ENCODE measurements around the gene WDR76.

The WDR76 gene

DNA sequence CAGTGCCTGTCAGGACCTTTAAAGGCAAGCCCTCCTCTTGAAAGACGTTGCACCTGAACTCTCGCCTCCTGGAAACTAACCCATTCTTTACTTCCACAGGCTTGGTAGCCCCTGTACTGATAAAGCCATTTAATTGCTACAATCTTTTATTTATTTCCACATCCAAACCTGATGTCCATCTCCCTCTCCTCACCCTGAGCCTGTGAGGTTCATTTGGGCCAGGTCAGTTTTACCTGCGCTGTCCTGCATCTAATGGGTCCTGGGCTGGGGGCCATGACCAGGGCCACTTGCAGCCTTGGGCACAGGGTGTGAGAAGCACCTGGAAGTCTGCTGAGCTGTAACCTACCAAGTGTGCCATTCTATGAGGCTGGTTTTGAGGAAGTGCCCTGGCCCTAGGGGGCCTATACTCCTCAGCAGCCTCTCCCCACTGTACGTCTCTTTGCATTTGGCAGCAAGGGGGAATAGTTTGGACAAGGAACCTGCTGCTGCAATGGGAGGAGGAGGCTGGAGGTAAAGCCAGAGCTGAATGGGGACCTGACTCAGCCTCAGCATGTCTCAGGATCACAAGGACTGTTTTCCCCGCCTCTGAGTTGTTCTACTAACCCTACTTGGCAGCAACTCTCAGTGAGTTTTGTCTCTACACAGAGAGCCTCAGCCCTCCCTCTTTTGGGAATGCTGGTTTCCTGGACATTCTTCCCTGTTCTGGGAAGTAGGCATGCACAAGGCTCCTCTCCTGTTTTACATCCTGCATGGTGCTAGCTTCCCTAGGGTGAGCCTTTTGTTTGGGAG is 53.8 kb downstream of the WDR76 start:
- no peak overlapping the region for H3K14ac ChIP-seq (ENCODE audit: low read length in 2 of 2)
- H2BK120ac ChIP-seq (ENCODE audit: low read depth, low read length), result no peak overlapping the region
- H2AK5ac ChIP-seq (ENCODE audit: low read length, severe bottlenecking), result no peak overlapping the region
- no peak overlapping the region for H3K4me3 ChIP-seq (ENCODE audit: insufficient read depth in 1 of 2, low read depth in 1 of 2, low read length in 2 of 2)
- no peaks in the 10 kb centered on the region for H3K4me1 ChIP-seq (ENCODE audit: control insufficient read depth, insufficient read depth, low read depth, low read length)
- peaks cover 6% of the 10 kb centered on the region for H3K79me1 ChIP-seq (replicated peaks; ENCODE audit: low read length, poor library complexity, severe bottlenecking)
- H3K4me2 ChIP-seq (ENCODE audit: low read length, poor library complexity, severe bottlenecking), result no peak overlapping the region
- no peaks in the 10 kb centered on the region for H3K9me3 ChIP-seq (ENCODE audit: control insufficient read depth, low read length)
- no peak overlapping the region for H3K9ac ChIP-seq (ENCODE audit: low read length)
- no peak overlapping the region for H2BK12ac ChIP-seq (ENCODE audit: low read length in 2 of 2)
- no peak overlapping the region for H2BK15ac ChIP-seq (ENCODE audit: low read depth, poor library complexity, severe bottlenecking)
- peaks cover 20 to 36% of the 10 kb centered on the region in 2 experiments for H3K36me3 ChIP-seq (ENCODE audit: control insufficient read depth in 1 of 2, insufficient read depth in 2 of 2, low read depth in 1 of 2, low read length in 2 of 2)
- no peak overlapping the region for H3K23ac ChIP-seq (ENCODE audit: low read length in 2 of 2)
- no peaks in the 10 kb centered on the region for H3K27me3 ChIP-seq (ENCODE audit: control insufficient read depth in 1 of 2, insufficient read depth in 1 of 2, low read length in 2 of 2)
- H4K91ac ChIP-seq (ENCODE audit: low read length), result no peak overlapping the region
- WGBS, result 91% methylated on average over 4 of the region's 5 CpGs
- H4K8ac ChIP-seq (ENCODE audit: low read length), result no peak overlapping the region
- no peak overlapping the region for H2AFZ ChIP-seq (ENCODE audit: low read depth, low read length)
- H3K27ac ChIP-seq (ENCODE audit: low read length, poor library complexity, severe bottlenecking), result no peak overlapping the region
- no peak overlapping the region for H3K18ac ChIP-seq (ENCODE audit: low read depth in 1 of 2, low read length in 2 of 2)
- no peak overlapping the region for H3K4ac ChIP-seq (ENCODE audit: low read depth in 1 of 2, low read length in 2 of 2)
- no peak for DNase-seq
- no peak overlapping the region for H2BK5ac ChIP-seq (ENCODE audit: low read depth, low read length, poor library complexity, severe bottlenecking)

- Histone ChIP-seq H3K27me3 (ENCODE audit: control insufficient read depth in 1 of 2, insufficient read depth in 1 of 2, low read length in 2 of 2) (no peaks in the 10 kb centered on the region), H3K14ac (ENCODE audit: low read length in 2 of 2) (no peak overlapping the region), H3K79me1 (replicated peaks; ENCODE audit: low read length, poor library complexity, severe bottlenecking) (peaks cover 6% of the 10 kb centered on the region), H2BK120ac (ENCODE audit: low read depth, low read length) (no peak overlapping the region), H2BK5ac (ENCODE audit: low read depth, low read length, poor library complexity, severe bottlenecking) (no peak overlapping the region), H3K4ac (ENCODE audit: low read depth in 1 of 2, low read length in 2 of 2) (no peak overlapping the region), H3K9me3 (ENCODE audit: control insufficient read depth, low read length) (no peaks in the 10 kb centered on the region), H2BK12ac (ENCODE audit: low read length in 2 of 2) (no peak overlapping the region), H3K9ac (ENCODE audit: low read length) (no peak overlapping the region), H3K23ac (ENCODE audit: low read length in 2 of 2) (no peak overlapping the region), H3K18ac (ENCODE audit: low read depth in 1 of 2, low read length in 2 of 2) (no peak overlapping the region), H4K91ac (ENCODE audit: low read length) (no peak overlapping the region), H3K36me3 (ENCODE audit: control insufficient read depth in 1 of 2, insufficient read depth in 2 of 2, low read depth in 1 of 2, low read length in 2 of 2) (peaks cover 20 to 36% of the 10 kb centered on the region in 2 experiments), H3K27ac (ENCODE audit: low read length, poor library complexity, severe bottlenecking) (no peak overlapping the region), H3K4me2 (ENCODE audit: low read length, poor library complexity, severe bottlenecking) (no peak overlapping the region), H2AK5ac (ENCODE audit: low read length, severe bottlenecking) (no peak overlapping the region), H3K4me1 (ENCODE audit: control insufficient read depth, insufficient read depth, low read depth, low read length) (no peaks in the 10 kb centered on the region), H3K4me3 (ENCODE audit: insufficient read depth in 1 of 2, low read depth in 1 of 2, low read length in 2 of 2) (no peak overlapping the region), H4K8ac (ENCODE audit: low read length) (no peak overlapping the region), H2BK15ac (ENCODE audit: low read depth, poor library complexity, severe bottlenecking) (no peak overlapping the region), H2AFZ (ENCODE audit: low read depth, low read length) (no peak overlapping the region)
- DNase-seq, result no peak
- 98% methylated on average over 4 of the region's 4 CpGs for WGBS
Observed at GRCh38 chr15:43881245-43881644, 54.4 kb downstream of the WDR76 start.

DNA sequence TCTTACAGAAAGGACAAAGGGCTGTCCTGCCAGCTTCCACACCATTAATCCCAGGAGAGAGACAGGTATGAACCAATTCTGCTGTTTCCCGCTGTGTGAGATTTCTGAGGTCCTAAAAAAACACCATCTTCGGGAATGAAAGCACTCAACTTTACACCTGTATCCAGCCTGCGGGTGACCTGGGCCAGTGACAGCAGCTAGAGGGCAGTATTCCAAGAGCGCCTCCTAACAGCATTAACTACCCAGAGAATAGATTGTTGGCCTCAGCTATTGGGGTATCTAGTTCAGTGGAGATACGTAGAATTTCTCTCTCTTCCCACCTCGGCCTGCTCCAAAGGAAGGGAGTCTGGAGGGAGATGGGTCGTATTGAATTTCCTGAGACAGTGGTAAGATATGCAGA is 55.1 kb downstream of the WDR76 start:
- Histone ChIP-seq H3K9me3 (ENCODE audit: control insufficient read depth, low read length) (no peaks in the 10 kb centered on the region), H2BK12ac (ENCODE audit: low read length in 2 of 2) (no peak overlapping the region), H2BK5ac (ENCODE audit: low read depth, low read length, poor library complexity, severe bottlenecking) (no peak overlapping the region), H2BK15ac (ENCODE audit: low read depth, poor library complexity, severe bottlenecking) (no peak overlapping the region), H3K27ac (ENCODE audit: low read length, poor library complexity, severe bottlenecking) (no peak overlapping the region), H3K14ac (ENCODE audit: low read length in 2 of 2) (no peak overlapping the region), H3K79me1 (replicated peaks; ENCODE audit: low read length, poor library complexity, severe bottlenecking) (peaks cover 6% of the 10 kb centered on the region), H3K23ac (ENCODE audit: low read length in 2 of 2) (no peak overlapping the region), H3K4me2 (ENCODE audit: low read length, poor library complexity, severe bottlenecking) (no peak overlapping the region), H3K18ac (ENCODE audit: low read depth in 1 of 2, low read length in 2 of 2) (no peak overlapping the region), H2BK120ac (ENCODE audit: low read depth, low read length) (no peak overlapping the region), H4K91ac (ENCODE audit: low read length) (no peak overlapping the region), H3K4me1 (ENCODE audit: control insufficient read depth, insufficient read depth, low read depth, low read length) (no peaks in the 10 kb centered on the region), H4K8ac (ENCODE audit: low read length) (no peak overlapping the region), H3K4ac (ENCODE audit: low read depth in 1 of 2, low read length in 2 of 2) (no peak overlapping the region), H2AK5ac (ENCODE audit: low read length, severe bottlenecking) (no peak overlapping the region), H3K36me3 (ENCODE audit: control insufficient read depth in 1 of 2, insufficient read depth in 2 of 2, low read depth in 1 of 2, low read length in 2 of 2) (peaks cover 20 to 42% of the 10 kb centered on the region in 2 experiments), H3K9ac (ENCODE audit: low read length) (no peak overlapping the region), H3K27me3 (ENCODE audit: control insufficient read depth in 1 of 2, insufficient read depth in 1 of 2, low read length in 2 of 2) (no peaks in the 10 kb centered on the region), H2AFZ (ENCODE audit: low read depth, low read length) (no peak overlapping the region), H3K4me3 (ENCODE audit: insufficient read depth in 1 of 2, low read depth in 1 of 2, low read length in 2 of 2) (no peak overlapping the region)
- 93% methylated on average over 6 of the region's 7 CpGs for WGBS
- no peak for DNase-seq

DNA sequence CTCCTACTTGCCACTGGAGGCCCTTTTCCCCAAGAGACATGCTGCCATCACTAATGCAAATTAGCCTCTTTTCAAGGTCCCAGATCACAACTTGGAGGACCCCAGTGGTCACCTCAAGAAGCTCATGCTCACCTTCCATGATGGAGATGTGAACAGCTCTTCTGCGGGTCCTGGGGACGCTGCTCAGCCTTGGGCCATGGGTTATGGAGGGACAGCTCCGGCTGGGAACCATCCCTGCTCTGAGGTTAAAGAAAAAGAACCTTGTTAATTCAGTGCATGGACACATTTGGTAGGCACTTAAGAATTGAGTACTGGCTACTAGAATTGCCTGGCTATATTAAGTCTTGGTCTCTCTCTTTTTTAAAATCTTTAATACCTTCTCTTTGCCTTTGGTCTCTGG is 56.8 kb downstream of the WDR76 start:
- peaks cover 5% of the 10 kb centered on the region for H3K79me1 ChIP-seq (replicated peaks; ENCODE audit: low read length, poor library complexity, severe bottlenecking)
- no peak for DNase-seq
- no peak overlapping the region for H4K8ac ChIP-seq (ENCODE audit: low read length)
- no peak overlapping the region for H4K91ac ChIP-seq (ENCODE audit: low read length)
- WGBS, result 100% methylated on average over 3 of the region's 3 CpGs
- H3K4me2 ChIP-seq (ENCODE audit: low read length, poor library complexity, severe bottlenecking), result no peak overlapping the region
- H3K14ac ChIP-seq (ENCODE audit: low read length in 2 of 2), result no peak overlapping the region
- H2BK120ac ChIP-seq (ENCODE audit: low read depth, low read length), result no peak overlapping the region
- no peak overlapping the region for H3K4ac ChIP-seq (ENCODE audit: low read depth in 1 of 2, low read length in 2 of 2)
- H2BK15ac ChIP-seq (ENCODE audit: low read depth, poor library complexity, severe bottlenecking), result no peak overlapping the region
- no peak overlapping the region for H3K23ac ChIP-seq (ENCODE audit: low read length in 2 of 2)
- no peak overlapping the region for H2BK12ac ChIP-seq (ENCODE audit: low read length in 2 of 2)
- H3K9me3 ChIP-seq (ENCODE audit: control insufficient read depth, low read length), result no peaks in the 10 kb centered on the region
- H3K36me3 ChIP-seq (ENCODE audit: control insufficient read depth in 1 of 2, insufficient read depth in 2 of 2, low read depth in 1 of 2, low read length in 2 of 2), result peaks cover 15 to 43% of the 10 kb centered on the region in 2 experiments
- no peak overlapping the region for H3K4me3 ChIP-seq (ENCODE audit: insufficient read depth in 1 of 2, low read depth in 1 of 2, low read length in 2 of 2)
- H3K27me3 ChIP-seq (ENCODE audit: control insufficient read depth in 1 of 2, insufficient read depth in 1 of 2, low read length in 2 of 2), result no peaks in the 10 kb centered on the region
- H3K27ac ChIP-seq (ENCODE audit: low read length, poor library complexity, severe bottlenecking), result no peak overlapping the region
- H3K18ac ChIP-seq (ENCODE audit: low read depth in 1 of 2, low read length in 2 of 2), result no peak overlapping the region
- H3K4me1 ChIP-seq (ENCODE audit: control insufficient read depth, insufficient read depth, low read depth, low read length), result no peaks in the 10 kb centered on the region
- no peak overlapping the region for H2BK5ac ChIP-seq (ENCODE audit: low read depth, low read length, poor library complexity, severe bottlenecking)
- no peak overlapping the region for H2AFZ ChIP-seq (ENCODE audit: low read depth, low read length)
- no peak overlapping the region for H3K9ac ChIP-seq (ENCODE audit: low read length)
- H2AK5ac ChIP-seq (ENCODE audit: low read length, severe bottlenecking), result no peak overlapping the region
